ENCODE measurements around the gene AURKAIP1.
"Not testable (repeated sequence)": the region's sequence is repeated elsewhere in the genome, so short reads cannot be mapped to it uniquely, and the experiment has no call there.

The AURKAIP1 gene

GRCh38 chr1:1385339-1385738 is 10.3 kb upstream of the AURKAIP1 start:
- DNase-seq, result not testable (repeated sequence)

- no peak for DNase-seq
These were observed 6.3 kb upstream of the AURKAIP1 start for GRCh38 chr1:1381294-1381693.

GRCh38 chr1:1380860-1381259 is 5.9 kb upstream of the AURKAIP1 start:
- DNase-seq, result no peak

- DNase-seq, result no peak
These were observed 2.7 kb upstream of the AURKAIP1 start for GRCh38 chr1:1377540-1378205.

- no peak for DNase-seq
These were observed 1.7 kb upstream of the AURKAIP1 start for GRCh38 chr1:1376551-1377226.

GRCh38 chr1:1374589-1374928 is 448 bp downstream of the AURKAIP1 start:
- no peak for DNase-seq

GRCh38 chr1:1373815-1374588 is 1.0 kb downstream of the AURKAIP1 start:
- no peak for DNase-seq

- DNase-seq, result no peak
These were observed 1.8 kb downstream of the AURKAIP1 start for GRCh38 chr1:1373051-1373814.

- DNase-seq, result no peak
These were observed 3.0 kb downstream of the AURKAIP1 start for GRCh38 chr1:1371746-1372711.

- no peak for DNase-seq
These were observed 3.7 kb downstream of the AURKAIP1 start for GRCh38 chr1:1371364-1371745.

- no peak for DNase-seq
These were observed 4.2 kb downstream of the AURKAIP1 start for GRCh38 chr1:1370771-1371300.

GRCh38 chr1:1370094-1370493 is 4.9 kb downstream of the AURKAIP1 start:
- not testable (repeated sequence) for DNase-seq

- no peak for DNase-seq
These were observed 7.7 kb downstream of the AURKAIP1 start for GRCh38 chr1:1367315-1367714.

- DNase-seq, result no peak
These were observed 8.3 kb downstream of the AURKAIP1 start for GRCh38 chr1:1366699-1367066.

GRCh38 chr1:1365875-1366698 is 8.9 kb downstream of the AURKAIP1 start:
- no peak for DNase-seq

- no peak for DNase-seq
These were observed 10.7 kb downstream of the AURKAIP1 start for GRCh38 chr1:1364266-1364665.

- DNase-seq, result no peak
These were observed 13.0 kb downstream of the AURKAIP1 start for GRCh38 chr1:1361982-1362423.

GRCh38 chr1:1361233-1361981 is 13.6 kb downstream of the AURKAIP1 start:
- no peak for DNase-seq

- DNase-seq, result no peak
These were observed 14.4 kb downstream of the AURKAIP1 start for GRCh38 chr1:1360506-1361169.
